OCI-LY1 (cell line): ENCODE measurements around the gene SERPINA4.

ENCODE experiments used
- EZH2 ChIP-seq: fragments of 200-600 bp; sonication (generic), shearing (Covaris generic); IDR thresholded peaks from 2 replicates; pipeline ENCODE4 v1.8.0; 2017; ENCODE audit warnings: borderline replicate concordance, mixed run types, mild to moderate bottlenecking, antibody characterized with exemption, low read length, moderate library complexity, mixed read lengths
- TF ChIP-seq, protein P1 (sequence below): fragments of 200-600 bp; sonication (generic), shearing (Covaris generic); IDR thresholded peaks from 2 replicates; pipeline ENCODE4 v1.5.1; 2017; ENCODE audit warnings: mild to moderate bottlenecking, antibody characterized with exemption, low read length, moderate library complexity, mixed read lengths

DNA sequence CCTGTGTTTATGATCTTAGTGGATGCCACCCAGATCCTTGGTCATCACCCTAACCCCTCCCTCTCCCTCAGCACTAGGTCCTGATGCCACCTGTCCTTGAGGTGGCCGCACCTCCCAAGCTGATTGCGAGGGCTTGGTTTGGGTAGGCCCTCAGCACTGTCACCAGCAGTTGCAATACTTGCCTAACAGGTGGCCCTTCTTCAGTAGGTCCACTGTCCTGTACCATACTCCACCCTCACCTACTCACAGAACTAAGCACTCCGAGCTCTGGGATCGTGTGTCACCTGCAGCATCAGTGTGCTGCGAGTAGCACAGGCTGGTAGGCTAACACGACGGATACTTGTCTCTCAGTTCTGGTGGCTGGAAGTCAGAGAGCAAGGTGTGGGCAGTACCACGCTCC, 38.0 kb upstream of the SERPINA4 start:
- no peak for TF ChIP-seq EZH2
- TF ChIP-seq, protein P1, sequence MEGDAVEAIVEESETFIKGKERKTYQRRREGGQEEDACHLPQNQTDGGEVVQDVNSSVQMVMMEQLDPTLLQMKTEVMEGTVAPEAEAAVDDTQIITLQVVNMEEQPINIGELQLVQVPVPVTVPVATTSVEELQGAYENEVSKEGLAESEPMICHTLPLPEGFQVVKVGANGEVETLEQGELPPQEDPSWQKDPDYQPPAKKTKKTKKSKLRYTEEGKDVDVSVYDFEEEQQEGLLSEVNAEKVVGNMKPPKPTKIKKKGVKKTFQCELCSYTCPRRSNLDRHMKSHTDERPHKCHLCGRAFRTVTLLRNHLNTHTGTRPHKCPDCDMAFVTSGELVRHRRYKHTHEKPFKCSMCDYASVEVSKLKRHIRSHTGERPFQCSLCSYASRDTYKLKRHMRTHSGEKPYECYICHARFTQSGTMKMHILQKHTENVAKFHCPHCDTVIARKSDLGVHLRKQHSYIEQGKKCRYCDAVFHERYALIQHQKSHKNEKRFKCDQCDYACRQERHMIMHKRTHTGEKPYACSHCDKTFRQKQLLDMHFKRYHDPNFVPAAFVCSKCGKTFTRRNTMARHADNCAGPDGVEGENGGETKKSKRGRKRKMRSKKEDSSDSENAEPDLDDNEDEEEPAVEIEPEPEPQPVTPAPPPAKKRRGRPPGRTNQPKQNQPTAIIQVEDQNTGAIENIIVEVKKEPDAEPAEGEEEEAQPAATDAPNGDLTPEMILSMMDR: no peak
